Trophoblast cell (in vitro differentiated cells and primary cell): ENCODE results near the gene DYRK1A.
"Not testable (repeated sequence)": the region's sequence is repeated elsewhere in the genome, so short reads cannot be mapped to it uniquely, and the experiment has no call there.

Source experiments
- DNase-seq, 2 donors: peaks; one replicate each; pipeline ENCODE4 v3.0.0-alpha.2; 2016
- H2AFZ ChIP-seq: 2 replicates; pipeline ENCODE4 v1.6.1; 2013; ENCODE audit warnings: low read length, moderate library complexity, mild to moderate bottlenecking; ENCODE audit not compliant: insufficient read depth, poor library complexity
- H2AK5ac ChIP-seq: 2 replicates; pipeline ENCODE4 v1.6.1; 2013; ENCODE audit warnings: mild to moderate bottlenecking, low read length
- H2BK120ac ChIP-seq: 2 replicates; pipeline ENCODE4 v1.6.1; 2013; ENCODE audit warnings: low read length, mild to moderate bottlenecking, moderate library complexity; ENCODE audit not compliant: insufficient read depth, poor library complexity
- H2BK12ac ChIP-seq: 2 replicates; pipeline ENCODE4 v1.6.1; 2013; ENCODE audit warnings: mild to moderate bottlenecking, low read length, moderate library complexity
- H2BK5ac ChIP-seq: 2 replicates; pipeline ENCODE4 v1.6.1; 2013; ENCODE audit warnings: low read length, low read depth, moderate library complexity, mild to moderate bottlenecking; ENCODE audit not compliant: poor library complexity
- H3K14ac ChIP-seq: 2 replicates; pipeline ENCODE4 v1.6.1; 2013; ENCODE audit warnings: mild to moderate bottlenecking, low read length
- H3K18ac ChIP-seq: 2 replicates; pipeline ENCODE4 v1.6.1; 2013; ENCODE audit warnings: mild to moderate bottlenecking, low read length
- H3K23ac ChIP-seq: 2 replicates; pipeline ENCODE4 v1.6.1; 2013; ENCODE audit warnings: low read length
- H3K27ac ChIP-seq: 2 replicates; pipeline ENCODE4 v1.5.1; 2013; ENCODE audit warnings: low read depth, mild to moderate bottlenecking, inconsistent platforms, low read length, moderate library complexity
- H3K27me3 ChIP-seq: 2 replicates; pipeline ENCODE4 v1.6.1; 2013; ENCODE audit warnings: inconsistent platforms, mild to moderate bottlenecking, low read length, moderate library complexity; ENCODE audit not compliant: insufficient read depth
- H3K36me3 ChIP-seq, 2 experiments: 1 replicate in 1 of 2; 2 replicates in 1 of 2; pipeline ENCODE4 v1.6.1; 2013; ENCODE audit warnings: low read length in 2 of 2, mild to moderate bottlenecking in 2 of 2, moderate library complexity in 1 of 2; ENCODE audit not compliant: insufficient read depth in 2 of 2, control insufficient read depth in 1 of 2
- H3K4ac ChIP-seq: 2 replicates; pipeline ENCODE4 v1.6.1; 2013; ENCODE audit warnings: low read depth, mild to moderate bottlenecking, low read length, moderate library complexity
- H3K4me1 ChIP-seq, 2 experiments: 1 replicate in 1 of 2; 2 replicates in 1 of 2; pipeline ENCODE4 v1.6.1; 2013; ENCODE audit warnings: low read length in 2 of 2, mild to moderate bottlenecking in 2 of 2, moderate library complexity in 1 of 2; ENCODE audit not compliant: insufficient read depth in 2 of 2, control insufficient read depth in 1 of 2
- H3K4me2 ChIP-seq: 2 replicates; pipeline ENCODE4 v1.6.1; 2013; ENCODE audit warnings: inconsistent platforms, mild to moderate bottlenecking, low read length, moderate library complexity
- H3K4me3 ChIP-seq: 2 replicates; pipeline ENCODE4 v1.5.1; 2013; ENCODE audit warnings: mild to moderate bottlenecking, low read depth, low read length, inconsistent platforms
- H3K79me1 ChIP-seq: one replicate; pipeline ENCODE4 v1.6.1; 2013; ENCODE audit warnings: low read length
- H3K79me2 ChIP-seq: 2 replicates; pipeline ENCODE4 v1.6.1; 2013; ENCODE audit warnings: low read length, mild to moderate bottlenecking; ENCODE audit not compliant: control insufficient read depth, insufficient read depth, poor library complexity
- H3K9ac ChIP-seq: 2 replicates; pipeline ENCODE4 v1.6.1; 2013; ENCODE audit warnings: mild to moderate bottlenecking, low read length
- H3K9me3 ChIP-seq: 2 replicates; pipeline ENCODE4 v1.6.1; 2013; ENCODE audit warnings: low read depth, mild to moderate bottlenecking, control low read depth, inconsistent platforms, low read length; ENCODE audit not compliant: insufficient read depth
- H4K12ac ChIP-seq: 2 replicates; pipeline ENCODE4 v1.6.1; 2013; ENCODE audit warnings: low read depth, mild to moderate bottlenecking, low read length, moderate library complexity
- H4K8ac ChIP-seq: 2 replicates; pipeline ENCODE4 v1.6.1; 2013; ENCODE audit warnings: low read depth, mild to moderate bottlenecking, low read length, moderate library complexity
- H4K91ac ChIP-seq: one replicate; pipeline ENCODE4 v1.6.1; 2013; ENCODE audit warnings: low read depth, mild to moderate bottlenecking, low read length, moderate library complexity
- WGBS: extraction: QIAGEN DNeasy Blood & Tissue Kit; methylation state at CpG from one replicate; pipeline ENCODE4 v1.1.7; 2013; ENCODE audit warnings: missing lambda C conversion rate; ENCODE audit not compliant: insufficient read length, insufficient coverage; ENCODE audit errors: extremely low coverage; 5-methylcytosine and 5-hydroxymethylcytosine counted together

Gene DYRK1A

DNA sequence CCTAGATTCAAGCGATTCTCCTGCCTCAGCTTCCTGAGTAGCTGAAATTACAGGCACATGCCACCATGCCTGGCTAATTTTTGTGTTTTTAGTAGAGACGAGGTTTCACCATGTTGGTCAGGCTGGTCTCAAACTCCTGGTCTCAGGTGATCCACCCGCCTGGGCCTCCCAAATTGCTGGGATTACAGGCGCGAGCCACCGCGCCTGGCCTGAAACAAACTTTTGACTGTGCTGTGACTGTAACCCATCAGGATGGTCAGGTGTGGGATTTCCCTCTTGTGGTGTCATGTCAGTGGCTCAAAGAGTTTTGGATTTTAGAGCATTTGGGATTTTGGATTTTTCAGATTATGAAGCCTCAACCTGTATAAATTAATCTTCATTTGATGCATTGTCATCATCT is 38.4 kb upstream of the DYRK1A start:
- not testable (repeated sequence) for H2AFZ ChIP-seq, H3K27ac ChIP-seq, H4K12ac ChIP-seq, H3K23ac ChIP-seq, H3K9ac ChIP-seq, H3K4me2 ChIP-seq, H2AK5ac ChIP-seq, H3K4me1 ChIP-seq, H3K4ac ChIP-seq, H3K79me2 ChIP-seq, H3K18ac ChIP-seq, H3K9me3 ChIP-seq, H3K79me1 ChIP-seq, H2BK120ac ChIP-seq, H2BK5ac ChIP-seq, H3K14ac ChIP-seq, H3K4me3 ChIP-seq, H4K91ac ChIP-seq, DNase-seq, H4K8ac ChIP-seq, H3K36me3 ChIP-seq, H3K27me3 ChIP-seq, H2BK12ac ChIP-seq
- no CpG with 5 or more reads among the region's 7 CpGs for WGBS

DNA sequence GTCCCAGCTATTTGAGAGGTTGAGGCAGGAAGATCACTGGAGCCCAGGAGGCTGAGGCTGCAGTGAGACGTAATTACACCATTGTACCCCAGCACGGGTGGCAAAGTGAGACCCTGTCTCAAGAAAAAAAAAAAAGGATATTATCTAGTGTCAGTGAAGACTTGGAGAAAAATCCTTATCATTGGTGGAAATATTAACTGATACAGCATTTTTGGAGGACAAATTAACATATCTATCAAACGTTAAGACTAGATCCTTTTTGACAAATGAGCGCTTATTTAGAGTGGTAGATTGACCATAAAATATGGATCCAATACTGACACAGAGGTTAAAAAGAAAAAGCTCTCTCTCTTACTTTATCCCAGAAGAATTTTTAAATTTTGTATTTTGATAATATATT is 35.2 kb upstream of the DYRK1A start:
- Histone ChIP-seq H2BK5ac (no peak overlapping the region), H2AK5ac (no peak overlapping the region), H3K4me1 (no peaks in the 10 kb centered on the region), H2BK120ac (no peak overlapping the region), H4K8ac (no peak overlapping the region), H3K36me3 (peaks cover 0 to 1% of the 10 kb centered on the region in 2 experiments), H2AFZ (no peak overlapping the region), H3K79me2 (no peaks in the 10 kb centered on the region), H3K27ac (no peak overlapping the region), H3K18ac (no peak overlapping the region), H3K9ac (no peak overlapping the region), H3K4ac (no peak overlapping the region), H3K79me1 (no peaks in the 10 kb centered on the region), H3K4me2 (no peak overlapping the region), H4K91ac (no peak overlapping the region), H3K27me3 (no peaks in the 10 kb centered on the region), H2BK12ac (no peak overlapping the region), H3K23ac (no peak overlapping the region), H3K9me3 (no peaks in the 10 kb centered on the region), H3K4me3 (no peak overlapping the region), H3K14ac (no peak overlapping the region), H4K12ac (no peak overlapping the region)
- DNase-seq: no peak
- no CpG with 5 or more reads among the region's 4 CpGs for WGBS

DNA sequence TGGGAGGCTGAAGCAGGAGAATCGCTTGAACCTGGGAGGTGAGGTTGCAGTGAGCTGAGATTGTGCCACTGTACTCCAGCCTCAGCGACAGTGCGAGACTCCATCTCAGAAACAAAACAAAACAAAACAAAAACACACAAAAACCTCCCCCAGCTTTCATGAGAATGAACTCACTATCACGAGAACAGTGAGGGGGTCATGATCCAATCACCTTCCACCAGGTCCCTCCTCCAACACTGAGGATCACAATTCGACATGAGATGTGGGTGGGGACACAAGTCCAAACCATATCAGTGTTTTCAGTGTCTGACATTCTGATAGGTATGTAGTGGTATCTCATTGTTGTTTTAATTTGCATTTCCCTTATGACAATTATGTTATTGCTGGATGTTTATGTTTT is 31.5 kb upstream of the DYRK1A start:
- H3K4me2 ChIP-seq: no peak overlapping the region
- H3K4ac ChIP-seq: no peak overlapping the region
- H4K12ac ChIP-seq: no peak overlapping the region
- no peak overlapping the region for H3K18ac ChIP-seq
- no peak overlapping the region for H4K91ac ChIP-seq
- H3K4me3 ChIP-seq: no peak overlapping the region
- no peaks in the 10 kb centered on the region for H3K79me2 ChIP-seq
- no peak overlapping the region for H3K14ac ChIP-seq
- WGBS: no CpG with 5 or more reads among the region's 5 CpGs
- DNase-seq: no peak
- no peak overlapping the region for H2BK12ac ChIP-seq
- no peaks in the 10 kb centered on the region for H3K9me3 ChIP-seq
- no peaks in the 10 kb centered on the region for H3K27me3 ChIP-seq
- no peak overlapping the region for H3K23ac ChIP-seq
- no peak overlapping the region for H2BK5ac ChIP-seq
- H3K9ac ChIP-seq: no peak overlapping the region
- no peak overlapping the region for H4K8ac ChIP-seq
- no peak overlapping the region for H2BK120ac ChIP-seq
- peaks cover 0 to 1% of the 10 kb centered on the region in 2 experiments for H3K36me3 ChIP-seq
- H2AFZ ChIP-seq: no peak overlapping the region
- no peak overlapping the region for H3K27ac ChIP-seq
- no peak overlapping the region for H2AK5ac ChIP-seq
- H3K4me1 ChIP-seq: peaks cover 6 to 8% of the 10 kb centered on the region in 2 experiments
- no peaks in the 10 kb centered on the region for H3K79me1 ChIP-seq

DNA sequence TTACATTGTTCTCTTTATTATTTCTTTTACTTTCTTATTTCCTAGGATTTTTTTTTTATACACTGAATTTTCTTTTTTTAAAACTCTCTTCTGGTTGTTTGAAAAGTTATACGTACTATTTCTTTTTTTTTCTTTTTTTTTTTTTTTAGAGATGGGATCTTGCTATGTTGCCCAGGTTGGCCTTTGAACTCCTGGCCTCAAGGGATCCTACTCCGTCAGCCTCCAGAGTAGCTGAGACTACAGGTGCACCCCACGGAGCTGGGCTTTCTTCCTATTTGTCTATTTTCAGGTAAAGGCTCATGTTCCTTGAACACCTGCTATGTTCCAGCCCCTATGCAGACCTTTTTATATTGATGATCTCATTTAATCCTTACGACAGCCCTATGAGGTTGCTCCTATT is 29.4 kb upstream of the DYRK1A start:
- no peak overlapping the region for H4K91ac ChIP-seq
- H3K36me3 ChIP-seq: peaks cover 0 to 1% of the 10 kb centered on the region in 2 experiments
- no peak overlapping the region for H2AK5ac ChIP-seq
- H3K4me3 ChIP-seq: no peak overlapping the region
- no peak overlapping the region for H2BK12ac ChIP-seq
- no peak overlapping the region for H3K18ac ChIP-seq
- no peak overlapping the region for H3K23ac ChIP-seq
- DNase-seq: no peak
- no peak overlapping the region for H2BK120ac ChIP-seq
- H3K27ac ChIP-seq: no peak overlapping the region
- H3K79me1 ChIP-seq: no peaks in the 10 kb centered on the region
- no peak overlapping the region for H4K12ac ChIP-seq
- no peaks in the 10 kb centered on the region for H3K9me3 ChIP-seq
- no peak overlapping the region for H2BK5ac ChIP-seq
- H2AFZ ChIP-seq: no peak overlapping the region
- no peaks in the 10 kb centered on the region for H3K27me3 ChIP-seq
- no peaks in the 10 kb centered on the region for H3K79me2 ChIP-seq
- no peak overlapping the region for H3K4ac ChIP-seq
- H4K8ac ChIP-seq: no peak overlapping the region
- H3K14ac ChIP-seq: no peak overlapping the region
- no peak overlapping the region for H3K4me2 ChIP-seq
- H3K4me1 ChIP-seq: peaks cover 6 to 8% of the 10 kb centered on the region in 2 experiments
- no CpG with 5 or more reads among the region's 4 CpGs for WGBS
- no peak overlapping the region for H3K9ac ChIP-seq
